Activated CD4-positive, alpha-beta memory T cell treated with anti-CD3 and anti-CD28 coated beads for 36 hours (primary cell): ENCODE measurements around the gene IKZF4. TPM values are rescaled to one million over a fixed set of nuclear protein-coding genes. Genes with fewer than 3 reads are reported as not detected.
A peak's percentile ranks its signal among the peaks of the same experiment; 100 is the strongest.
"Not testable (repeated sequence)": the region's sequence is repeated elsewhere in the genome, so short reads cannot be mapped to it uniquely, and the experiment has no call there.

Experiments used
- CTCF ChIA-PET: fragments of 350-600 bp; sonication (Branson Sonifier 250); formaldehyde crosslinking; loops from one replicate; lab custom pipeline; 2021; ENCODE audit warnings: antibody characterized with exemption, inconsistent platforms; lab: Charles Lee
- POLR2A ChIA-PET: fragments of 350-600 bp; sonication (Branson Sonifier 250); formaldehyde crosslinking; loops from one replicate; lab custom pipeline; 2021; ENCODE audit warnings: antibody characterized with exemption; lab: Charles Lee
- DNase-seq: peaks from one replicate; pipeline ENCODE4 v3.0.0-alpha.2; 2020
- H3K27ac Mint-ChIP-seq: one replicate; pipeline ENCODE4 v1.8.0; 2021; ENCODE audit warnings: mixed read lengths
- H3K27me3 Mint-ChIP-seq: one replicate; pipeline ENCODE4 v1.8.0; 2021; ENCODE audit warnings: mixed read lengths
- H3K36me3 Mint-ChIP-seq: one replicate; pipeline ENCODE4 v1.8.0; 2021; ENCODE audit warnings: mixed read lengths
- H3K4me1 Mint-ChIP-seq: one replicate; pipeline ENCODE4 v1.8.0; 2021; ENCODE audit warnings: low read depth, mixed read lengths
- H3K4me3 Mint-ChIP-seq: one replicate; pipeline ENCODE4 v1.8.0; 2021; ENCODE audit warnings: mild to moderate bottlenecking, mixed read lengths
- H3K9me3 Mint-ChIP-seq: one replicate; pipeline ENCODE4 v1.8.0; 2021; ENCODE audit warnings: mixed read lengths
- intact Hi-C: fragments of 100-400 bp; cut with micrococcal nuclease; formaldehyde crosslinking; loops from one replicate; pipeline ENCODE4 v1.15.1; 2023
- total RNA-seq, 2 experiments: library from RNA; stranded (reverse); gene quantifications; one replicate each; pipeline ENCODE4 v1.2.3, GENCODE V29; 2021

IKZF4 gene
- total RNA-seq, 2 experiments from 2014 or later, result 14.4 to 15.1 TPM

DNA sequence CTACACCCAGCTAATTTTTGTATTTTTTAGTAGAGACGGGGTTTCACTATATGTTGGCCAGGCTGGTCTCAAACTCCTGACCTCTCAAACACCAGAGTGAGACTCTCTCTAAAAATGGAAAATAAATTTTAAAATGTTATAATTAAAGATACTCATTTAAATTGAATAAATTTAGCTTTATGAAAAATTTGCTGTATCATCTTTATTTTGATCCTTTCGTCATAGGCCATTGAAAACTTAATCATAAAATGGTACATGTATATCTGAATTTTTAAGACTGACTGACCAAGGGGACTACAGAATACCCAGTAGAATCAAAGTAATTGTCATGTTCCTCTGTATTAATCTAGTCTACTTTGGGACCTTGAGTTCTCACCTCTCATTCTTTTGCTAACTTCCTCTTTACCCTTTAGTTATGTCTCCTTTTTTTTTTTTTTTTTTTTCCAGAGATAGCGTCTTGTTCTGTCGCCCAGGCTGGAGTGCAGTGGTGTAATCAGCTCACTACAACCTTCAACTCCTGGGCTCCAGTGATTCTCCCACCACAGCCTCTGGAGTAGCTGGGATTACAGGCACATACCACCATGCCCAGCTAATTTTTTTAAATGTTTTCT lies 37.5 kb upstream of the IKZF4 start:
- intact Hi-C loops, result no loop called here
- H3K4me3 Mint-ChIP-seq, result no peak overlapping the region
- H3K9me3 Mint-ChIP-seq, result no peaks in the 10 kb centered on the region
- no peak overlapping the region for H3K27ac Mint-ChIP-seq
- H3K36me3 Mint-ChIP-seq, result peaks cover 8% of the 10 kb centered on the region
- ChIA-PET POLR2A (interaction anchor here (0.6 to 1.3 kb wide), 3 partner anchors 9 to 16 kb away, joined by 3 to 7 read pairs (median 3); partner anchors contain the start of gene RAB5B), CTCF (interaction anchor here (0.6 to 4.6 kb wide), 5 partner anchors 11 to 245 kb away, joined by 3 to 36 read pairs (median 3); no protein-coding TSS in a partner anchor)
- DNase-seq, result no peak
- H3K27me3 Mint-ChIP-seq, result no peaks in the 10 kb centered on the region
- peaks cover 9% of the 10 kb centered on the region for H3K4me1 Mint-ChIP-seq

GRCh38 chr12:55984861-55985260 lies 36.0 kb upstream of the IKZF4 start:
- H3K9me3 Mint-ChIP-seq, result no peaks in the 10 kb centered on the region
- ChIA-PET CTCF (interaction anchor here (0.5 to 4.6 kb wide), 5 partner anchors 8 to 62 kb away, joined by 3 to 36 read pairs (median 3); no protein-coding TSS in a partner anchor), POLR2A (no interaction called here)
- intact Hi-C loops, result no loop called here
- H3K36me3 Mint-ChIP-seq, result peaks cover 12% of the 10 kb centered on the region
- no peaks in the 10 kb centered on the region for H3K27me3 Mint-ChIP-seq
- no peak overlapping the region for H3K4me3 Mint-ChIP-seq
- DNase-seq, result no peak
- H3K4me1 Mint-ChIP-seq, result peaks cover 3% of the 10 kb centered on the region
- H3K27ac Mint-ChIP-seq, result no peak overlapping the region

GRCh38 chr12:55985341-55985740 lies 35.5 kb upstream of the IKZF4 start:
- intact Hi-C loops, result no loop called here
- no peak overlapping the region for H3K27ac Mint-ChIP-seq
- peaks cover 3% of the 10 kb centered on the region for H3K4me1 Mint-ChIP-seq
- DNase-seq, result no peak
- CTCF ChIA-PET, result interaction anchor here (0.5 to 4.6 kb wide), 5 partner anchors 8 to 62 kb away, joined by 3 to 36 read pairs (median 3); no protein-coding TSS in a partner anchor
- no peaks in the 10 kb centered on the region for H3K27me3 Mint-ChIP-seq
- POLR2A ChIA-PET, result no interaction called here
- peaks cover 15% of the 10 kb centered on the region for H3K36me3 Mint-ChIP-seq
- H3K9me3 Mint-ChIP-seq, result no peaks in the 10 kb centered on the region
- no peak overlapping the region for H3K4me3 Mint-ChIP-seq

DNA sequence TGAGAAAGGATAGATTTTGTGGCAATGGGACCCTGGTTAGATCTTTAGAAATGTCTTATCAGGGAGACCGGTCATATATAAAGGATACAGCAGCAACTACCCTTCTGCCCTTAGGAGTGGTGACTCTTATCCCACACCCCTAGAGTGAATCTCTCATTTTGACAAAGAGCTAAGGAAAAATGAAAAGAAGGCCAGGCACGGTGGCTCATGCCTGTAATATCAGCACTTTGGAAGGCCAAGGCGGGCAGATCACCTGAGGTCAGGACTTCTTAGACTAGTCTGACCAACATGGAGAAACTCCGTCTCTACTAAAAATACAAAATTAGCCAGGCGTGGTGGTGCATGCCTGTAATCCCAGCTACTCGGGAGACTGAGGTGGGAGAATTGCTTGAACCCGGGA lies 34.9 kb upstream of the IKZF4 start:
- H3K36me3 Mint-ChIP-seq, result peaks cover 21% of the 10 kb centered on the region
- H3K9me3 Mint-ChIP-seq, H3K27me3 Mint-ChIP-seq, DNase-seq, intact Hi-C loops, H3K4me3 Mint-ChIP-seq, H3K4me1 Mint-ChIP-seq, H3K27ac Mint-ChIP-seq, POLR2A ChIA-PET: not testable (repeated sequence)
- CTCF ChIA-PET, result interaction anchor here (0.9 kb wide), 1 partner anchor 44 kb away, joined by 3 read pairs; no protein-coding TSS in a partner anchor

GRCh38 chr12:55991110-55991509 lies 29.7 kb upstream of the IKZF4 start:
- ChIA-PET POLR2A (interaction anchor here (0.6 kb wide), 1 partner anchor 23 kb away, joined by 3 read pairs; no protein-coding TSS in a partner anchor), CTCF (interaction anchor here (2.3 kb wide), 1 partner anchor 39 kb away, joined by 13 read pairs; no protein-coding TSS in a partner anchor)
- H3K27me3 Mint-ChIP-seq, result no peaks in the 10 kb centered on the region
- H3K4me3 Mint-ChIP-seq, result no peak overlapping the region
- no peaks in the 10 kb centered on the region for H3K9me3 Mint-ChIP-seq
- no peak overlapping the region for H3K27ac Mint-ChIP-seq
- H3K4me1 Mint-ChIP-seq, result peaks cover 2% of the 10 kb centered on the region
- DNase-seq, result no peak
- H3K36me3 Mint-ChIP-seq, result peaks cover 36% of the 10 kb centered on the region
- intact Hi-C loops, result no loop called here

GRCh38 chr12:55993230-55993853 lies 27.5 kb upstream of the IKZF4 start:
- ChIA-PET POLR2A (no interaction called here), CTCF (interaction anchor here (1.4 to 6.0 kb wide), 4 partner anchors 10 to 255 kb away, joined by 4 to 102 read pairs (median 28); partner anchors contain the start of gene RAB5B)
- peaks cover 13% of the 10 kb centered on the region for H3K4me1 Mint-ChIP-seq
- H3K27me3 Mint-ChIP-seq, result peaks cover 5% of the 10 kb centered on the region
- no peak for DNase-seq
- H3K4me3 Mint-ChIP-seq, result no peak overlapping the region
- no peaks in the 10 kb centered on the region for H3K9me3 Mint-ChIP-seq
- H3K27ac Mint-ChIP-seq, result no peak overlapping the region
- intact Hi-C loops, result no loop called here
- H3K36me3 Mint-ChIP-seq, result peaks cover 32% of the 10 kb centered on the region

DNA sequence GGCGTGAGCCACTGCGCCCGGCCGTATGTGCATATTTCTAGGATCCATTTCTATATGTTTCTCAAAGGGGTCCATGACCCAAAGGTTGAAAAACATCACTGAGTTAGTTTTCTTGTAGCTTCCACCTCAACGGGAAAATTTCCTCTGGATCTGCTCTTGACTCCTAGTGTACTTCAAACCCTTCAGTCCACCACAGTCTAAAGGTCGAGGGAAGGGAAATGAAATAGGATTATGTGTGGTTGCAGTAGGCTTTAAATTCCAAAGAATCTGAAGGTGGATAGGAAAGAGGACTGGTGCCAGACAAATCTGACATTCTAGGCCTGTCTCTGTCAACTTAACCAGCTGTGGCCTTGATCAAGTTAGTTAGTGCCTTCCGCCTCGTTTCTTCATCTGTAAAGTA lies 25.5 kb upstream of the IKZF4 start:
- H3K36me3 Mint-ChIP-seq, result peaks cover 22% of the 10 kb centered on the region
- H3K9me3 Mint-ChIP-seq, result no peaks in the 10 kb centered on the region
- DNase-seq, result no peak
- ChIA-PET POLR2A (interaction anchor here (0.9 to 1.3 kb wide), 2 partner anchors 12 to 27 kb away, joined by 3 to 4 read pairs; no protein-coding TSS in a partner anchor), CTCF (interaction anchor here (0.6 to 6.0 kb wide), 35 partner anchors 8 to 257 kb away, joined by 3 to 102 read pairs (median 5); partner anchors contain the start of genes IKZF4, PA2G4, RAB5B and SMARCC2)
- H3K27me3 Mint-ChIP-seq, result peaks cover 5% of the 10 kb centered on the region
- H3K4me1 Mint-ChIP-seq, result peaks cover 19% of the 10 kb centered on the region
- intact Hi-C loops, result loop anchor here (5.0 kb wide), 1 partner anchor 107 kb away; the partner anchor contains the start of gene PA2G4
- H3K4me3 Mint-ChIP-seq, result no peak overlapping the region
- no peak overlapping the region for H3K27ac Mint-ChIP-seq

- no peak overlapping the region for H3K27ac Mint-ChIP-seq
- H3K4me1 Mint-ChIP-seq, result peaks cover 19% of the 10 kb centered on the region
- no peaks in the 10 kb centered on the region for H3K9me3 Mint-ChIP-seq
- H3K36me3 Mint-ChIP-seq, result peaks cover 14% of the 10 kb centered on the region
- H3K27me3 Mint-ChIP-seq, result peaks cover 5% of the 10 kb centered on the region
- intact Hi-C loops, result loop anchor here (1.0 to 5.0 kb wide), 3 partner anchors 33 to 106 kb away; partner anchors contain the start of genes PA2G4 and RPS26
- CTCF ChIA-PET, result interaction anchor here (0.6 to 6.0 kb wide), 40 partner anchors 9 to 468 kb away, joined by 3 to 102 read pairs (median 5); partner anchors contain the start of genes IKZF4, PA2G4, RAB5B and SMARCC2
- peak; percentile 72 for DNase-seq
- H3K4me3 Mint-ChIP-seq, result no peak overlapping the region
- POLR2A ChIA-PET, result interaction anchor here (0.9 to 1.3 kb wide), 2 partner anchors 11 to 26 kb away, joined by 3 to 4 read pairs; no protein-coding TSS in a partner anchor
Measured at GRCh38 chr12:55996201-55996714, 24.6 kb upstream of the IKZF4 start.

- peaks cover 9% of the 10 kb centered on the region for H3K36me3 Mint-ChIP-seq
- H3K4me3 Mint-ChIP-seq, result peak within 1 kb of the TSS; percentile 60
- H3K27ac Mint-ChIP-seq, result no peak within 1 kb of the TSS
- H3K4me1 Mint-ChIP-seq, result peaks cover 19% of the 10 kb centered on the region
- peak; percentile 61 for DNase-seq
- intact Hi-C loops, result loop anchor here (1.0 to 5.0 kb wide), 3 partner anchors 32 to 105 kb away; partner anchors contain the start of genes PA2G4 and RPS26
- POLR2A ChIA-PET, result interaction anchor here (1.0 to 1.3 kb wide), 3 partner anchors 10 to 49 kb away, joined by 3 to 4 read pairs (median 3); no protein-coding TSS in a partner anchor
- H3K27me3 Mint-ChIP-seq, result peaks cover 5% of the 10 kb centered on the region
- no peaks in the 10 kb centered on the region for H3K9me3 Mint-ChIP-seq
- CTCF ChIA-PET, result interaction anchor here (0.6 to 6.0 kb wide), 26 partner anchors 10 to 467 kb away, joined by 3 to 102 read pairs (median 6); partner anchors contain the start of genes IKZF4, PA2G4, RAB5B and ZC3H10
Measured at GRCh38 chr12:55996715-55997534, 23.9 kb upstream of the IKZF4 start, which contains the start of gene SUOX. SUOX (plus strand) TSS chr12:55997276; CDS start chr12:56002222, 4,946 bp downstream.

DNA sequence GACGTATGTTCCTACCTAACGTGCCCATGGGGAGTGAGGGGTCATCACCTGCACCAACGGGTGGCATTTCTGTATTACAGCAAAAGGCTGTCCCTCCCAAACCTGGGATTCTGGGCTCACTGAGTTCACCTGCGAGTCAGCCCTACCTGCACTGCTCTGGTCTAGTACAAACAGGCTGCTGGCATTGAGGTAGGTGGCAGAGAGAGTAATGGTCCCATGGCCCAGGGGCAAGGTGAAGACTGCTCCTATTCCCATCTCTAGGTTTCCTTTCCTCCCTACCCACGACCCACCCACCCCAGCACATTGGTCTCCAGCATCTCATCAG lies 23.3 kb upstream of the IKZF4 start:
- Mint-ChIP-seq H3K4me3 (peak overlapping the region; percentile 60), H3K4me1 (peaks cover 19% of the 10 kb centered on the region), H3K27ac (no peak overlapping the region), H3K36me3 (peaks cover 3% of the 10 kb centered on the region), H3K9me3 (no peaks in the 10 kb centered on the region), H3K27me3 (peaks cover 5% of the 10 kb centered on the region)
- ChIA-PET POLR2A (interaction anchor here (1.0 to 1.3 kb wide), 3 partner anchors 10 to 49 kb away, joined by 3 to 4 read pairs (median 3); no protein-coding TSS in a partner anchor), CTCF (interaction anchor here (0.6 to 6.0 kb wide), 11 partner anchors 10 to 107 kb away, joined by 3 to 102 read pairs (median 22); partner anchors contain the start of genes IKZF4, PA2G4 and RAB5B)
- intact Hi-C loops, result loop anchor here (5.0 kb wide), 1 partner anchor 105 kb away; the partner anchor contains the start of gene PA2G4
- no peak for DNase-seq
